ENCODE data around the gene R3HDM4. TPM values are rescaled to one million over a fixed set of nuclear protein-coding genes. Genes with fewer than 3 reads are reported as not detected.
A peak's percentile ranks its signal among the peaks of the same experiment; 100 is the strongest.

The R3HDM4 gene
- total and polyA plus RNA-seq, 9 of the 15 experiments (the other 6 are each of a cell fraction or from before 2014, with no cell fraction given) = 3.2 to 154 (median 59.0) TPM

- TF ChIP-seq TFAP4 (CRISPR knock-in tag; IDR thresholded peaks at IDR 0.05; ENCODE audit: borderline replicate concordance) (peak; percentile 64; the same call in 1 of the 2 replicates), E2F6 (IDR thresholded peaks at IDR 0.05; ENCODE audit: borderline replicate concordance in 1 of 2, extremely low read depth in 1 of 2, insufficient read depth in 1 of 2, insufficient read length in 1 of 2, low read depth in 1 of 2, low read length in 1 of 2, poor library complexity in 1 of 2, severe bottlenecking in 1 of 2) (peak in 1 of 2 experiments; percentile 18), TEAD4 (IDR thresholded peaks at IDR 0.05; ENCODE audit: low read length) (peak; percentile 35; the same call in 1 of the 2 replicates), TEAD4 (CRISPR knock-in tag; IDR thresholded peaks at IDR 0.05; ENCODE audit: borderline replicate concordance) (no peak), ZSCAN32 (CRISPR knock-in tag; IDR thresholded peaks at IDR 0.05) (no peak), ZBTB33 (CRISPR knock-in tag; IDR thresholded peaks at IDR 0.05) (peak; percentile 73), EZH2 (IDR thresholded peaks at IDR 0.05; ENCODE audit: borderline replicate concordance, low read depth, low read length) (no peak), MAX (CRISPR knock-in tag; IDR thresholded peaks at IDR 0.05) (peak; percentile 33)
Measured at GRCh38 chr19:939439-939838, 26.4 kb upstream of the R3HDM4 start (continued).

Data from K562 (cell line).